ENCODE results near the gene CHST12. TPM values are rescaled to one million over a fixed set of nuclear protein-coding genes. Genes with fewer than 3 reads are reported as not detected.
A peak's percentile ranks its signal among the peaks of the same experiment; 100 is the strongest.

CHST12 gene
- total RNA-seq, 1 donor from 2014 or later: 18.5 TPM

- FAIRE-seq: no peak
- peaks cover 3% of the 10 kb centered on the region for H3K36me3 Mint-ChIP-seq (ENCODE audit: low read depth, unreplicated experiment)
- H3K4me1 ChIP-seq (ENCODE audit: insufficient read depth, low read length): peaks cover 13% of the 10 kb centered on the region
- H3K9me3 ChIP-seq (ENCODE audit: insufficient read depth, low read depth, low read length): no peaks in the 10 kb centered on the region
- peaks cover 51% of the 10 kb centered on the region for H3K79me2 ChIP-seq (ENCODE audit: insufficient read depth, low read length)
- H4K20me1 ChIP-seq (ENCODE audit: insufficient read depth, low read length): peaks cover 43% of the 10 kb centered on the region
- no peak for TF ChIP-seq EZH2 (IDR thresholded peaks at IDR 0.05; ENCODE audit: insufficient read depth, low read length)
- no peak for TF ChIP-seq CTCF (IDR thresholded peaks at IDR 0.05; ENCODE audit: insufficient read depth, low read depth, low read length)
- peaks cover 4% of the 10 kb centered on the region for H3K4me1 Mint-ChIP-seq (ENCODE audit: low read depth, unreplicated experiment)
- H2AFZ ChIP-seq (ENCODE audit: low read depth, low read length): peak within 1 kb of the TSS; percentile 96
- peak; percentile 91 for DNase-seq (ENCODE audit: low read depth)
- H3K36me3 ChIP-seq (ENCODE audit: insufficient read depth, low read length): peaks cover 6% of the 10 kb centered on the region
- peak within 1 kb of the TSS; percentile 81 for H3K4me3 ChIP-seq (ENCODE audit: insufficient read depth, low read depth, low read length)
- H3K4me2 ChIP-seq (ENCODE audit: low read length): peak within 1 kb of the TSS; percentile 89
- H3K9ac ChIP-seq (ENCODE audit: low read length): peak within 1 kb of the TSS; percentile 99
- peak within 1 kb of the TSS; percentile 100 for H3K27ac Mint-ChIP-seq (ENCODE audit: unreplicated experiment)
- no peaks in the 10 kb centered on the region for H3K9me3 Mint-ChIP-seq (ENCODE audit: unreplicated experiment)
- H3K27me3 ChIP-seq (ENCODE audit: insufficient read depth, low read length): no peaks in the 10 kb centered on the region
- H3K27me3 Mint-ChIP-seq (ENCODE audit: low read depth, unreplicated experiment): no peaks in the 10 kb centered on the region
- H3K27ac ChIP-seq (ENCODE audit: low read depth, low read length): peak within 1 kb of the TSS; percentile 100
- H3K4me3 Mint-ChIP-seq (ENCODE audit: unreplicated experiment): peak within 1 kb of the TSS; percentile 94
These were observed 49.0 kb upstream of the CHST12 start, which contains the start of gene EIF3B for GRCh38 chr7:2354186-2354938. EIF3B (plus strand) TSS chr7:2354827; CDS start chr7:2354922, 95 bp downstream.

- Mint-ChIP-seq H3K27me3 (ENCODE audit: low read depth, unreplicated experiment) (no peaks in the 10 kb centered on the region), H3K27ac (ENCODE audit: unreplicated experiment) (peak overlapping the region; percentile 83), H3K4me3 (ENCODE audit: unreplicated experiment) (peak overlapping the region; percentile 94), H3K4me1 (ENCODE audit: low read depth, unreplicated experiment) (peaks cover 9% of the 10 kb centered on the region), H3K36me3 (ENCODE audit: low read depth, unreplicated experiment) (peaks cover 3% of the 10 kb centered on the region), H3K9me3 (ENCODE audit: unreplicated experiment) (no peaks in the 10 kb centered on the region)
- Histone ChIP-seq H3K4me3 (ENCODE audit: insufficient read depth, low read depth, low read length) (peak overlapping the region; percentile 81), H3K79me2 (ENCODE audit: insufficient read depth, low read length) (peaks cover 59% of the 10 kb centered on the region), H3K36me3 (ENCODE audit: insufficient read depth, low read length) (peaks cover 6% of the 10 kb centered on the region), H2AFZ (ENCODE audit: low read depth, low read length) (peak overlapping the region; percentile 96), H3K4me2 (ENCODE audit: low read length) (peak overlapping the region; percentile 89), H3K4me1 (ENCODE audit: insufficient read depth, low read length) (peaks cover 13% of the 10 kb centered on the region), H3K9ac (ENCODE audit: low read length) (peak overlapping the region; percentile 99), H4K20me1 (ENCODE audit: insufficient read depth, low read length) (peaks cover 51% of the 10 kb centered on the region), H3K27me3 (ENCODE audit: insufficient read depth, low read length) (no peaks in the 10 kb centered on the region), H3K9me3 (ENCODE audit: insufficient read depth, low read depth, low read length) (no peaks in the 10 kb centered on the region), H3K27ac (ENCODE audit: low read depth, low read length) (peak overlapping the region; percentile 100)
- TF ChIP-seq CTCF (IDR thresholded peaks at IDR 0.05; ENCODE audit: insufficient read depth, low read depth, low read length) (no peak), EZH2 (IDR thresholded peaks at IDR 0.05; ENCODE audit: insufficient read depth, low read length) (no peak)
- no peak for FAIRE-seq
- DNase-seq (ENCODE audit: low read depth): no peak
These were observed 48.3 kb upstream of the CHST12 start for GRCh38 chr7:2354939-2355704.

All from astrocyte (in vitro differentiated cells and primary cell).